Measurements from ENCODE around the gene MOK.
A peak's percentile ranks its signal among the peaks of the same experiment; 100 is the strongest.
"Not testable (repeated sequence)": the region's sequence is repeated elsewhere in the genome, so short reads cannot be mapped to it uniquely, and the experiment has no call there.

MOK gene

GRCh38 chr14:102321456-102322422, 16.8 kb upstream of the MOK start:
- ATAC-seq: no peak

GRCh38 chr14:102320671-102321455, 15.9 kb upstream of the MOK start:
- no peak for ATAC-seq

- ATAC-seq: peak; percentile 24 to 38
These were observed 15.2 kb upstream of the MOK start for GRCh38 chr14:102320033-102320660.

GRCh38 chr14:102319351-102320032, 14.5 kb upstream of the MOK start, which contains the start of gene ZNF839:
Gene ZNF839, plus strand, starts transcription at chr14:102319746. Its CDS starts 20 bp downstream, at chr14:102319766.
- peak; percentile 72 to 73 for ATAC-seq

- no peak for ATAC-seq
These were observed 13.9 kb upstream of the MOK start for GRCh38 chr14:102318781-102319276.

GRCh38 chr14:102317564-102318248, 12.7 kb upstream of the MOK start:
- ATAC-seq: no peak

GRCh38 chr14:102316743-102317563, 12.0 kb upstream of the MOK start:
- ATAC-seq: peak; percentile 71

GRCh38 chr14:102316338-102316742, 11.4 kb upstream of the MOK start:
- ATAC-seq: no peak

GRCh38 chr14:102315121-102315520, 10.2 kb upstream of the MOK start:
- no peak for ATAC-seq

GRCh38 chr14:102314242-102315011, 9.5 kb upstream of the MOK start:
- ATAC-seq: peak; percentile 63 to 70

- no peak for ATAC-seq
These were observed 1.3 kb downstream of the MOK start for GRCh38 chr14:102303664-102304063.

GRCh38 chr14:102298303-102299070, 6.5 kb downstream of the MOK start:
- ATAC-seq: not testable (repeated sequence)

GRCh38 chr14:102297436-102298170, 7.4 kb downstream of the MOK start:
- no peak for ATAC-seq

GRCh38 chr14:102295270-102295669, 9.7 kb downstream of the MOK start:
- ATAC-seq: no peak

- no peak for ATAC-seq
These were observed 11.2 kb downstream of the MOK start for GRCh38 chr14:102293781-102294180.

GRCh38 chr14:102292441-102292840, 12.5 kb downstream of the MOK start:
- ATAC-seq: no peak

GRCh38 chr14:102288139-102288538, 16.8 kb downstream of the MOK start:
- ATAC-seq: no peak

- ATAC-seq: no peak
These were observed 19.9 kb downstream of the MOK start for GRCh38 chr14:102285106-102285505.
